Heart left ventricle (tissue), 16 donors: Measurements from ENCODE around the gene MMP17. TPM values are rescaled to one million over a fixed set of nuclear protein-coding genes. Genes with fewer than 3 reads are reported as not detected.

Experiments
- ATAC-seq, 4 donors: fragments of 200-7000 bp; cut with Tn5 transposase; one replicate each; pipeline ENCODE4 v1.9.1; 2020 to 2022; ENCODE audit warnings: moderate library complexity in 4 of 4, mild to moderate bottlenecking in 3 of 4, moderate number of reproducible peaks in 1 of 4
- DNase-seq, 5 donors: peaks; one replicate each; pipeline ENCODE4 v3.0.0-alpha.2; 2020
- H3K27ac ChIP-seq, 12 donors: fragments of 200-600 bp; sonication (generic) in 4 of 12; one replicate each; pipeline versions ENCODE4 v1.5.0 to v1.8.0; 2016 to 2022; ENCODE audit warnings: mild to moderate bottlenecking in 2 of 12
- H3K27me3 ChIP-seq, 9 donors: fragments of 200-600 bp; sonication (generic) in 2 of 9; one replicate each; pipeline versions ENCODE4 v1.5.1 to v1.8.0; 2016 to 2022; ENCODE audit warnings: mild to moderate bottlenecking in 3 of 9
- H3K36me3 ChIP-seq, 9 donors: fragments of 200-600 bp; sonication (generic) in 2 of 9; one replicate each; pipeline versions ENCODE4 v1.5.0 to v1.8.0; 2018 to 2022; ENCODE audit warnings: mild to moderate bottlenecking in 2 of 9
- H3K4me1 ChIP-seq, 12 donors: fragments of 200-600 bp; sonication (generic) in 4 of 12; one replicate each; pipeline versions ENCODE4 v1.5.0 to v1.8.0; 2016 to 2022; ENCODE audit warnings: mild to moderate bottlenecking in 3 of 12
- H3K4me3 ChIP-seq, 12 donors: fragments of 200-600 bp; sonication (generic) in 4 of 12; one replicate each; pipeline versions ENCODE4 v1.5.0 to v1.8.0; 2017 to 2022; ENCODE audit warnings: mild to moderate bottlenecking in 9 of 12, moderate library complexity in 4 of 12
- H3K9me3 ChIP-seq, 12 donors: fragments of 200-600 bp; sonication (generic) in 4 of 12; one replicate each; pipeline versions ENCODE4 v1.5.0 to v1.8.0; 2016 to 2022; ENCODE audit warnings: mild to moderate bottlenecking in 1 of 12
- POLR2A ChIP-seq, 2 donors: fragments of 450-650 bp; IDR thresholded peaks; one replicate each; pipeline ENCODE4 v1.6.1; 2017; ENCODE audit warnings: antibody characterized with exemption in 2 of 2, mild to moderate bottlenecking in 2 of 2, moderate library complexity in 2 of 2
- WGBS, 4 donors: extraction: QIAGEN DNeasy Blood & Tissue Kit in 2 of 4; methylation state at CpG; one replicate each; pipeline versions ENCODE4 v1.1.5 to v1.1.7; 2013 to 2018; 5-methylcytosine and 5-hydroxymethylcytosine counted together
- intact Hi-C, 10 donors: fragments of 100-400 bp; cut with DNase I; formaldehyde crosslinking; loops; one replicate each; pipeline versions ENCODE4 v1.11.1 to v1.14.2; 2022
- polyA plus RNA-seq, 2 donors: library from polyadenylated mRNA; stranded (reverse); fragments of 200-250 nt; gene quantifications; one replicate each; pipeline ENCODE4 v1.2.3, GENCODE V29; 2013
- total RNA-seq, 9 donors: library from RNA; depleted of rRNA in 2 of 9; stranded (reverse); fragments of >200 nt in 2 of 9; fragmentation: NEBNext Ultra II Directional in 3 of 9; extraction: Animal tissue kit (Norgen Biotek cat#: 25700) in 3 of 9; gene quantifications; one replicate each; pipeline versions ENCODE4 v1.1.0 to v1.2.4, GENCODE V29; 2016 to 2023
- TF ChIP-seq, protein P1 (sequence below), 12 donors: fragments of 200-600 bp; sonication (generic) in 4 of 12; IDR thresholded peaks; one replicate each; pipeline versions ENCODE4 v1.5.0 to v1.8.0; 2018 to 2022; ENCODE audit warnings: antibody characterized with exemption in 12 of 12, mild to moderate bottlenecking in 5 of 12
- donor health status: ischemic (EF 13 %, LVEDD 7.1; RV severe dilation, severe dysfunction).
- donor health status: healthy with polysubstance abuse.
- donor health status: DM: no; HTN: yes; CAD: no.
- donor health status: DM: no; HTN: no; CAD: no.
- donor health status: ischemic (EF 25% LVEDD 6.9; RV normal size, moderate dysfunction).
- donor health status: ischemic (EF 25% LVEDD 5.7; RV mildly dilated, moderate dysfunction).
- donor health status: healthy.
- donor health status: DM: yes; HTN: yes; CAD: no.
- donor health status: ischemic (EF 35%, LVEDD 5.7; RV mildly dilated, moderate dysfunction).
- donor health status: nonischemic (EF 11% LVEDD 7.7; RV severe dilation, severe dysfunction).
- donor health status: DM: yes; HTN: yes; CAD: no.
- donor health status: PGD.
- donor health status: ischemic (EF 29% LVEDD 5.4; RV normal size, mild dysfunction).
- donor health status: nonischemic (EF 23%, LVEDD 6.1; RV moderate dilation, normal function).

Gene MMP17
- total and polyA plus RNA-seq, 11 donors: 0.28 to 2.1 (median 1.2) TPM

DNA sequence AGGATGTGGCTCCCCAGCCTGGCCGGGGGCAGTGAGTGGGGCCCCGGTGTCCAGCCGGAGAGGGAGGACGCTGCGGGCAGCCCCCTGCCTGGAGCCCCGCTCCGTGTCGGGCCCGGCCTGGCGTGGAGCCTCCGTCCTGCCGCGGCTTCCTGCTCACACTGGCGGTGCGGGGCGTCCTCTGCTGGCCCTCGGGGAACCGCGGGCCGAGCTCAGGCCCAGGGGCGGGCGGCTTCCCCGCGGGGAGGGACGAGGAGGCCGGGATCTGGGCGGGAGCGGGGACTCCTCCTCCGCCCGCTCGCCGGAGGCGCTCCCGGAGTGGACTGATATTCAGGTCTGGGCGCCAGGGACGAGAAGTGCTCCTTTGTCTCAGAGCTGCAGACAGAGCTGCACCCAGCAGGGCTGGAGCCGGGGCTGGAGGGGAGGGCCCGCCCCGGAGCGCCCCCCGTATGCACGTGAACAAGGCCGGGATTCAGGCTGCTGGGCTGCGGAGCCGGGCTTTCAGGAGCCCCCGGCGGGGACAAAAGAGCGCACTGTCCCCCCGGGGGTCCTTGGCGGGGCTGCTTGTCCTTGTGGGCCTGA is 2.2 kb downstream of the MMP17 start:
- Histone ChIP-seq H3K36me3 (no peaks in the 10 kb centered on the region), H3K27ac (peak overlapping the region in 11 of 12 donors; percentile 15 to 80 (median 50)), H3K9me3 (no peaks in the 10 kb centered on the region), H3K27me3 (peaks cover 6 to 83% (median 46%) of the 10 kb centered on the region in 9 donors), H3K4me1 (peaks cover 0 to 46% (median 19%) of the 10 kb centered on the region in 12 donors), H3K4me3 (peak overlapping the region; percentile 24 to 67 (median 55))
- intact Hi-C loops: loop anchor here in 7 of 10 donors (2.0 to 10.0 kb wide), 9 partner anchors 114 to 916 kb away; partner anchors contain the start of gene EP400 (in 3 of the 7)
- peak; percentile 59 to 91 (median 88) for ATAC-seq
- peak in 1 of 2 donors; percentile 22 for TF ChIP-seq POLR2A (IDR thresholded peaks at IDR 0.05)
- TF ChIP-seq, protein P1, sequence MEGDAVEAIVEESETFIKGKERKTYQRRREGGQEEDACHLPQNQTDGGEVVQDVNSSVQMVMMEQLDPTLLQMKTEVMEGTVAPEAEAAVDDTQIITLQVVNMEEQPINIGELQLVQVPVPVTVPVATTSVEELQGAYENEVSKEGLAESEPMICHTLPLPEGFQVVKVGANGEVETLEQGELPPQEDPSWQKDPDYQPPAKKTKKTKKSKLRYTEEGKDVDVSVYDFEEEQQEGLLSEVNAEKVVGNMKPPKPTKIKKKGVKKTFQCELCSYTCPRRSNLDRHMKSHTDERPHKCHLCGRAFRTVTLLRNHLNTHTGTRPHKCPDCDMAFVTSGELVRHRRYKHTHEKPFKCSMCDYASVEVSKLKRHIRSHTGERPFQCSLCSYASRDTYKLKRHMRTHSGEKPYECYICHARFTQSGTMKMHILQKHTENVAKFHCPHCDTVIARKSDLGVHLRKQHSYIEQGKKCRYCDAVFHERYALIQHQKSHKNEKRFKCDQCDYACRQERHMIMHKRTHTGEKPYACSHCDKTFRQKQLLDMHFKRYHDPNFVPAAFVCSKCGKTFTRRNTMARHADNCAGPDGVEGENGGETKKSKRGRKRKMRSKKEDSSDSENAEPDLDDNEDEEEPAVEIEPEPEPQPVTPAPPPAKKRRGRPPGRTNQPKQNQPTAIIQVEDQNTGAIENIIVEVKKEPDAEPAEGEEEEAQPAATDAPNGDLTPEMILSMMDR (IDR thresholded peaks at IDR 0.05): peak; percentile 38 to 74 (median 62)
- DNase-seq: peak; percentile 80 to 92 (median 81)
- 0 to 2% (median 0%) methylated on average over 6 to 50 of the region's 50 CpGs for WGBS, 4 donors

DNA sequence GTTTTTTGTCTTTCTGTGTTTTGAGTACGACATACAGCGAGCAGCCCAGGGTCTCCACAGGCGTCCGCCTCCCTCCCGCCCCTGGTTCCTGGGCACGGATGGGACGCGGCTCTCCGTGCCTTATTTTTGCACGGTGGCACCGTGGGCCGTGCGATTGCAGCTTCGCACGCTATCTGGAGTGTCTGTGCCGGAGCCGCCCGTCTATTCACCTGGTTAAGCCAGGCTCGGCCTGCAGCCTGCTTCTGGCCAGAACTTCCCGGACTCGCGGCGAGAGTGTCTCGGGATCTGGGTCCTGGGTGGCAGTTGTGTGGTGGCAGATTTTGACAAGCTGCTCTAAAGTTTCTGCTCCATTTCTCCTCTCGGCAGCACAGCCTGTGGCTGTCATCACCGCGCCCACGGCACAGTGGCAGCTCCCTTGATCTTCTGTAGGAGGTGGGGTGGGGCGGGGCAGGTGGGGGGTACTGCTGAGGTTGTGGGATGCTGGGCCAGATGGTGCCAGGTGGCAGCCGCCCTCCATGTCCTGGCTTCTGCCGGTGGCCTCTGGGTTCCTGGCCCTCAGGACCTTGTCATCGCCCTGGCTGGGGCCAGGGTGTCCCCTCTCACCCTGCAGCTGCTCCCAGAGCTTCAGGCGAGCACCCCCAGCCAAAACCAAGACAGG is 2.9 kb downstream of the MMP17 start:
- WGBS, 4 donors: 0 to 5% (median 4%) methylated on average over 7 to 33 of the region's 33 CpGs
- intact Hi-C loops: loop anchor here in 7 of 10 donors (2.0 to 10.0 kb wide), 9 partner anchors 114 to 916 kb away; partner anchors contain the start of gene EP400 (in 3 of the 7)
- no peaks in the 10 kb centered on the region for H3K9me3 ChIP-seq
- H3K4me3 ChIP-seq: peak overlapping the region; percentile 24 to 67 (median 55)
- H3K27me3 ChIP-seq: peaks cover 6 to 87% (median 45%) of the 10 kb centered on the region in 9 donors
- peak overlapping the region in 11 of 12 donors; percentile 40 to 80 (median 62) for H3K27ac ChIP-seq
- TF ChIP-seq, protein P1 (IDR thresholded peaks at IDR 0.05): no peak
- TF ChIP-seq POLR2A (IDR thresholded peaks at IDR 0.05): no peak
- H3K4me1 ChIP-seq: peaks cover 0 to 46% (median 19%) of the 10 kb centered on the region in 12 donors
- DNase-seq (peak in 2 of 5 donors; percentile 30 to 62), ATAC-seq (peak in 2 of 4 donors; percentile 6 to 10)
- H3K36me3 ChIP-seq: no peaks in the 10 kb centered on the region

DNA sequence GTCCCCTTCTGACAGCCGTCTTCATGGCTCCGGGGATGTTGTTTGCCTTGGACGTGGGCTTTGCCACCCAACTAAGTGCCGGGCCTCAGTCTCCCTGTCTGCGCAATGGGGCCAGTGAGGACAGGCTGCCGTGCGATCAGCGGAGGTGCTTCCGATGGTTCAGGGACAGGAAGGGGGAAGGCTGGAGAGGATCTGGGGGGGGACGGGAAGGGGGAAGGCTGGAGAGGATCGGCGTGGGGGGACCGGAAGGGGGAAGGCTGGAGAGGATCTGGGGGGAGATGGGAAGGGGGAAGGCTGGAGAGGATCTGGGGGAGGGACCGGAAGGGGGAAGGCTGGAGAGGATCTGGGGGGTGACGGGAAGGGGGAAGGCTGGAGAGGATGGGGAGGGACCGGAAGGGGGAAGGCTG is 3.4 kb downstream of the MMP17 start:
- no peaks in the 10 kb centered on the region for H3K9me3 ChIP-seq
- DNase-seq (peak in 3 of 5 donors; percentile 30 to 53 (median 53)), ATAC-seq (no peak)
- H3K27ac ChIP-seq: peak overlapping the region in 9 of 12 donors; percentile 50 to 80 (median 67)
- H3K36me3 ChIP-seq: no peaks in the 10 kb centered on the region
- peaks cover 6 to 83% (median 45%) of the 10 kb centered on the region in 9 donors for H3K27me3 ChIP-seq
- peaks cover 0 to 46% (median 19%) of the 10 kb centered on the region in 12 donors for H3K4me1 ChIP-seq
- TF ChIP-seq POLR2A (IDR thresholded peaks at IDR 0.05): no peak
- TF ChIP-seq, protein P1 (IDR thresholded peaks at IDR 0.05): no peak
- H3K4me3 ChIP-seq: peak overlapping the region in 11 of 12 donors; percentile 16 to 67 (median 55)
- WGBS, 4 donors: 30 to 42% (median 30%) methylated on average over 8 to 16 of the region's 16 CpGs
- intact Hi-C loops: loop anchor here in 7 of 10 donors (2.0 to 10.0 kb wide), 9 partner anchors 113 to 917 kb away; partner anchors contain the start of gene EP400 (in 3 of the 7)
